GM11168 (cell line): Measurements from ENCODE around the gene MYPOP.

ENCODE experiments used
- in situ Hi-C: fragments of 300-500 bp; cut with MboI; formaldehyde crosslinking; loops from one replicate; pipeline ENCODE4 v1.12.0; 2022; ENCODE audit warnings: low sequenced_read_pairs; ENCODE audit not compliant: unreplicated experiment

Gene MYPOP, protein sequence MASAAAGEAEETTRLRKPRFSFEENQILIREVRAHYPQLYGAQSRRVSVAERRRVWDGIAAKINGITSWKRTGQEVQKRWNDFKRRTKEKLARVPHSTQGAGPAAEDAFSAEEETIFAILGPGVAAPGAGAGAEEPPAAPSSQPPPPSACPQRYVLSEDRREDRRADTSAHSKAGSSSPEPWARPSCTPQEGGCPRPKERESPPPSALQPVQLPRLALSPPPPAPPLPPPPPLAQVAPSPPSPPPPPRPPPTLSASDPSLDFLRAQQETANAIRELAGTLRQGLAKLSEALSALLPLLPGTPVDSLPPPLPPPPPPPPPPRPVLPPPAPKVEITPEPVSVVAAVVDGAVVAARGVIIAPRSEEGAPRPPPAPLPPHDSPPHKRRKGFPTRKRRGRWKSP

DNA sequence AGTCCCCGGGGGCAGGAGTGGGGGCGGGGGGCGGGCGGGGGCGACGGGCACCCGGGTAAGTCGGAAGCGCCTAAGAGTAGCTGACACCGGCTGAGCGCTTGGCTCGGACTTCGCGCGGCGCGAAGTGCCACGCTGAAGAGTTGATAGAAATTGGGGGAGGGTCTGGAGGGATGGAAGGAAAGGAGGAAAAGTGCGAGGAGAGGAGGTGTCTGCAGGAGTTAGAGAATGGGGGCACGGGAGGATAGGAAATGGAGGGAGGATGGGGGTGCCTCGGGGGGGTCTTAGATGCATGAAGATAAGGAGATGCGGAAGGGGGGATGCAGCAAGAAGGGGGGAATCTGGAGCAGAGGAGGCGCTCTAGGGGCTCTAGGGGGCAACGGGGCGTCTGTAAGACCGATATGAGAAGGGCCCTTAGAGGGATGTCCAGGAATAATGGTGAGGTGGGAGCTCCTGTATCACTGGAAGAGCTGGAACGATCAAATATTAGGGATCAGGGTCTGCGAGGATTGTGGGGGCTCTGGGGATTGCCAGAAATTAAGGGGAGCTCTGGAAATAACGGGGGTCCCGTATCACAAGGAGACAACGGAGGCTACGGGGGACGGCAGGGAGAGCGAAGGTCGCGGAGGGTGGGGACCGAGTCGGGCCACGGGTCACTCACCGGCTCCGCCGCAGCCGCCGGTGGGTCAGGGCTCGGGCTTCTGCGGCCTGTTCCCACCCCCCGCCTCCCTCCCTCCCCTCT lies at the start of gene MYPOP:
Gene MYPOP, minus strand, starts transcription at position 702 of the 739 bp plus-strand sequence. CDS start 840 bp downstream, outside the sequence.
- in situ Hi-C loops, result no loop called here

DNA sequence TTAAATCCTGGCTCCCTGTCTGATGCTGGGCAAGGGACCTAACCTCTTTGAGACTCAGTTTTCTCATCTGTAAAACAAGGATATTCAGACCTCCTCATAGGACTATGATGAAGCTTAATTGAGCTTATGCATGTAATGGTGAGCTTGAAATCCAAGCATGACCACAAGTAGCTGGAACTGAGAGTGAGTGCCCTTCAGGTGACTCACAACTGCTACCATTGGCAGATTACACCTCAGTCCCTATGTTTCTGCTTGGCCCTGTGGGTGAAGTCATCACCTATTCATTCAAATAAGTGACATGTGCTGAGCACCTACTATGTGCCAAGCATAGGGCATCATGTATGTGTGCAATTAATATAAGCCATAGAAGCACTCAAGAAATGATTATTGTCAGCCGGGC lies 45.5 kb upstream of the MYPOP start:
- in situ Hi-C loops, result no loop called here

DNA sequence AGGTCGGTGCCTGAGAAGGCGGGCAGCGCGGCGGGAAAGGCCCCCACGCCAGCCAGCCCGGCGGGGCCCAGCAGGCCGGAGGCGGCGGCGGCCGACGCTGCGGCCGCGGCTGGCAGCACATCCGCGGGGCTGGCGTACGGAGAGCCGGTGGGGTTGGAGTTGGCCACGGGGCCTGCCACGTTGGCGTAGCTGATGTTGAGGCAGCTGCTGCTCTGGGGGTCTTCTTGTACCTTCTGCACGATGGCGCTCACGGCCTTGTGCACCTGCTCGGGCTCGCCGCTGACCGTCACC lies 38.0 kb upstream of the MYPOP start:
- in situ Hi-C loops, result no loop called here

DNA sequence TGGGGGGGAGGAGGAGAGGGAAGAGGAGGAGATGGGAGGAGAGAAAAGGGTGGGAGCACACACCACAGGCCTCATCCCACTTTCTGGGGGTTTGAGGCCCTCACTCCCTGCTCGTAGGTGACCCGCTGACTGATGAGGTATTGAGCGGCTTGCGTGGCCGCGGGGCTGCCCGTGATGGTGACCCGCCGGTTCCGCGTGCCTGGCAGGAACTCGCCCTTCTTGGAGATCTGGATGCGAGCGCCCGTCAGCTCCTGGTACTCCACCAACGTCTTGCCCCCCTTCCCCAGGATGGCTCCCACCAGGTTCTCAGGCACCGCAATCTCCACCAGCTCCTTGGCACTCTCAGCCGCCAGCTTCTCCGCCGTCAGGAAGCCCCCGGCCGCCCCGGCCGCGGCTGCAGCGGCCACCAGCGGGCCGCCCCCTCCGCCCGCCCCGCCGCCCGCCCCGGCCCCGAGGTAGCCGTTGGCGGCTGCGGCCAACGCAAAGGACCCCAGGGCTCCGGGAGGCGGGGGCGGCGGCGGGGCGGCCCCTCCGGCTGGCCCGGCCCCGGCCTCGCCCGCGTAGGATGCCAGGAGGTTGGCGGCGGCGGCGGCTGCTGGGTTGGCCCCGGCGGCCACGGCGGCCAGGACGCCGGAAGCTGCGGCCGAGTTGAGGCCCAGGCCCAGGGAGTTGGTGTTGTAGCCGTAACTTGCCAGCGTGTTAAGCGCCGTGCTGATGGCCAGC lies 37.5 kb upstream of the MYPOP start:
- in situ Hi-C loops, result no loop called here

DNA sequence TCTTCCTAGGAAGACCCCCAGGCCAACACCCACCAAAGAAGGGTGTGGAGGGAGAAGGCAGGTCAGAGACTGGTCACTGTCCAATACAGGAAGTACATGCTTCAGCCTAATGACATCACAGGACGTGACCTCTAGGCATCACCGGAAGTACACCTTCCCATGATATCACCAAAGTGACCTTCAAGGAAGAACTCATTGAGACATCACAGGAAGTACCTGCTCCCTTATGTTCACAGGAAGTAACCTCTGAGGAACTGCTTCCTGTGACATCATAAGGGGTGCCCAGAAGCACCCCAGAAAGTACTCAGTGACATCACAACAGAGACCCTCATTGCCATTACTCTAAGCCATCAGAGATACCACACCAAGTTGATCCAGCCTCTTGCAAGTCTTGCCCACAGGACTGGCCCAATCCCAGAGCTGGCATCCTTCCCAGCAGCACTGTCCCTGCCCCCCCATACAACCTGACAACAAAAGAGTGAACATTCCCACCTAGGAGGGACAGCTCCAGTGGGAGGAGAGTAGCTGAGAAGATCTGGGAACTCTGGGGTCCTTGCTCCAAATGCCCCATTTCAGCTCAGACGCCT lies 36.4 kb upstream of the MYPOP start:
- in situ Hi-C loops, result no loop called here

DNA sequence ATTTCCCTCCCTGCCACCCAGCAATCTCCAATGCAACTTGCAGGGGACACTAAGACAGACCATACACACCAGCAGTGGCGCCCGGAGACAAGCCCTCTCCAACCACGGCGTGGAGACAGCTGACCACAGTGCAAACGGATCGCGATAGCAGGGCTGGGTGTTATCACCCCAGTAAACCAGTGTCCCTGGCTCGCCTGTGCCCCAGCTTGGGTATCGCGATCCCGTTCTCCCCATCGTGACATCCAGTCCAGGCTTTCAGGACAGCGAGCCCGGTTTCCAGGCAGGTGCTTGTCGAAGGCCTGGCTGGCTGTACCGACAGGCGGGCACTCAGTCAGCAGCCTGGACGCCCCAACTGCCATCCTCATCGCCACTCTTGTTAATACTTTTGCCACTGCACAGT lies 32.9 kb upstream of the MYPOP start:
- in situ Hi-C loops, result no loop called here

DNA sequence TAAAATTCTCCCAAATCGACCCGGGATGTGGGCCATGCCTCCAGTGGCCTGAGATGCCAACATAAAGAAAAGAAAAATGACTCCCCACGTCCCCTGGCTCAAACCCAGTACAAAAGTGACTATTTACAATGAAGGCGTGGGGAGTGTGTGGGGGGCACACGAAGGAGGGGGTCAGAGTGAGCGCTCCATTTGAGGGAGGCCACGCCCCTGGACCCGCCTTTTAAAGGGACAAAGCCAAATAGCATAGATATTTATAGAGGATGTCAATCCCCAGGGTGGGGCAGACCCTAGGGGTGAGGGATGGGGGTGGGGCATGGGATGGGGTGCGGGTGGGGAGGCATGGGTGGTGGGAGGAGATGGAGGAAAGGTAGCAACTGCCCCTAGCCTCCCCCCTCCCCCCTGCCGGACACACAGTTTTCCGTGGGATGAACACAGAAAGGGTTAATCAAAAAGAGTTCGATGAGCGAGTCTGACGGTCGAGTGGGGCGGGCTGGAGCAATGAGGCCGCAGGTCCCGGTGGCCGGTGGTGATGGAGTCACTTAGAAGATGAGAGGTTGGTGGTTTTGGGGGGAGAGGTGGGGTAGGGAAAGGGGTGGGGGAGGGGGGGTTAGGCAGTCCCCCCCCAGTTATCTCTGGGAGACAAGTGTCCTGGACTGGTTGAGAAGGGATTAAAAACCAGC lies 32.3 kb upstream of the MYPOP start:
- in situ Hi-C loops, result no loop called here

DNA sequence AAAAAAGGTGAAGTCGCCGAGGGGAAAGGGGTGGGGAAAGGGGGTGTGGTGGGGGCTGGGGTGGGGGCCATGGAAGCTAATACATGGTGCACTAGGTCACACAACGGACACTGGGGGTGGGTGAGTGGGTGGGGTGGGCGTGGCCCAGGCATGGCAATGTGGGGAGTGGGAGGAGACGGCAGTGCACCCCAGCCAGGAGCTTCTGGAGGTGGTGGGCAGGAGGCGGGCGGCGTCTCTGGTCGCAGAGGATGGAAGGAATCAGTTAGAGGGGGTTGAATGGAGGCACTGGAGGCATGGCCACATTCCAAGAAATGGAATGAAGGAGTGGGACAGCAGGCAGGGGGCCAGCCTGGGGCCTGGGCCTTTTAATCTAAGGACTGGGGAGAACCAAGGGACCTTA lies 31.3 kb upstream of the MYPOP start:
- in situ Hi-C loops, result no loop called here

DNA sequence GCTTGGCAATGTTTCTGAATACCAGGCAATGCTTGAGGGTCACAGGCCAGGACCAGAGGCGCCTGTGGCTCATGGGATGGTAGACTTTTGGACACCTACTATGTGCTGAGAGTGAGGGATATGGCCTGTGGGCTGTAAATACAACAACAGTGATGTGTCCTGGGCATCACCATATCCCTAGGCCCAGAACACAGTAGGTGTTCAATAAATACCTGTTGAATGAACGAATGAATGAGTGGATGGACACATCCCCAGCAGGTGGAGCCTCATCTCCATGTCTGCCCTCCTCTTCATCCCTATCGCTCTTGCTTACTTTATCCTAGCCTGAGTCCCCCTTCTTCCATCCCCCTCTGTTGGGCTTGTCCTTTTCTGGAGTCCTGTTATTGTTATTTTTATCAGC lies 28.6 kb upstream of the MYPOP start:
- in situ Hi-C loops, result no loop called here

DNA sequence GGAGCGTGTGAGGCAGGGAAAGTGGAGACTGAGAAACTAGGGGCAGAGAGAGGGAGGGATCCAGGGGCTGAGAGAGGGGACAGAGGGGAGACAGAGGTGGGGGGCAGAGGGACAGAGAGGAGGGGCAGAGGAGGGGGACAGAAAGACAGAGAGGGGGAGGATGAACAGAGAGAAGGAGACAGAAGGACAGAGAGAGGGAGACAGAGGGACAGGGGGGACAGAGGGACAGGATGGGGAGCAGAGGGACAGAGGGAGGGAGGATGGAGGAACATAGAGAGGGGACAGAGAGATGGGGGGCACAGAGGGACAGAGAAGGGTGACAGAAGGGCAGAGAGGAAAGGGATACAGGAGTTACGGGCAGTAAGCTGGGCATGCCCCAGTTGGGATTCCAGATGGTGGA lies 26.8 kb upstream of the MYPOP start:
- in situ Hi-C loops, result no loop called here

DNA sequence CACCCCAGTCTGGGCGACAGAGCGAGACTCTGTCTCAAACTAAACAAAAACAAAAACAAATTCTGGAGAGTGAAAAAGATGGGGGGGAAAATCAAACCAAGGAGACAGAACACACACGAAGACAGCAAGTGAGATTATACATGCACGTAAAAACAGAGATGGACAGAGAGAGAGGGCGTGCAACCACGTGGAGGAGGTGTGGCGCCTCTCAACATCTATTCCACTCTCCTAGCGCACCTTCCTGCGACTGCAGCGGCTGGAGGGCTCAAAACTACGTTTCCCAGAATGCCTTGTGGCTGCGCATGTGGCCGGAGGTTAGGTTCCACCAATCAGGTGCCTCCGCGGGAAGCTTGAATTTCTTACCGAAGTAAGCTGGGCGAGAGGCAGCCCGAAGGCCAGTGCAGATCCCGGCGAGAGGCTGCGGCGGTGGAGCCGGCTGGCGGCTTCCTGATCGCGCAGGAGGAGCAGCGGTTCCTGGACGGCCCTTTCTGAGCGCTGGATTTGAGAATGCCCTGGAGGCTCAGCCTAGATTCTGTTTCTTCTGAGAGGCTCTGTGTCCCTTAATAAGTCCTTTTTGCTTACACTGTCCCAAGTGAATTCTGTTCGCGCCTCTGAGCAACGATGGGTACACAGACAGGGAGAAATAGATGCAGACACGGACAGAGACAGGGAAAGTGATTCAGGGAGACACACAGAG lies 25.3 kb upstream of the MYPOP start:
- in situ Hi-C loops, result no loop called here

DNA sequence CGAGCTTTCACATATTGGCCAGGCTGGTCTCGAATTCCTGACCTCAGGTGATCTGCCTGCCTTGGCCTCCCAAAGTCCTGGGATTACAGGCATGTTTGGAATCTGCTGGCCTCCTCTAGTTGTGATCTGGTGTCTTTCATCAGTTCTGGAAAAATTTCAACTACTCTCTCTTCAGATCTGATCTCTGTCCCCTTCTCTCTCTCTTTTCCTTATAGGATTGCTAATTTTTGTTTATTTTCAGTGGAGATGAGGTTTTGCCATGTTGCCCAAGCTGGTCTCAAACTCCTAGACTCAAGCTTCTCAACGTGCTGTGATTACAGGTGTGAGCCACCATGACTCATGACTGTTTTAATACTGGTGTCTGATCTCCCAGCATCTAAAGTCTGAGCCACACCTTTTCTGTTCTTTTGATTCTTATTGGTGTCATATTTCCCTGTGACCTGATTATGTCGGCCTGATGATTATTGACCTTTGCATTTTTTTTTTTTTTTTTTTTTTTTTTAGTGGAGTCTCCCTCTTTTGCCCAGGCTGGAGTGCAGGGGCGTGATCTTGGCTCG lies 22.6 kb upstream of the MYPOP start:
- in situ Hi-C loops, result loop anchor here (5.0 kb wide), 1 partner anchor 42 kb away; no protein-coding TSS in a partner anchor

DNA sequence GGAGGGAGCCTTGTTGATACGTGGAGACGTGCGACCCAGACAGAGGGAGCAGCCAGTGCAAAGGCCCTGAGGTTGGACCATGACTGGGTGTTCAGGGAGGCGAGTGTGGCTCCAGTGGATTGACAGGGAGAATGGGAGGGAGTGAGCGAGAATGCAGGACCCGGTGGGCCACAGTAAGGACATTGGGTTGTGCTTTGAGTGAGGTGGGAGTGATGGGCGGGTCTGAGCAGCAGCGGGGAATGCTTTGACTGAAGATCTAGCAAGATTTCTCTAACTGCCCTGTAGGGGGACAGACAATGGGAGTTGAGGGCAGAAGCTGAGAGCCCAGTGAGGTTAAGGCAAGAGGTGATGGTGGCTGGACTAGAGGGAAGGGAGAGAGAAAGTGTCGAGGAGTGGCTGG lies 19.9 kb upstream of the MYPOP start:
- in situ Hi-C loops, result loop anchor here (5.0 kb wide), 1 partner anchor 45 kb away; no protein-coding TSS in a partner anchor

DNA sequence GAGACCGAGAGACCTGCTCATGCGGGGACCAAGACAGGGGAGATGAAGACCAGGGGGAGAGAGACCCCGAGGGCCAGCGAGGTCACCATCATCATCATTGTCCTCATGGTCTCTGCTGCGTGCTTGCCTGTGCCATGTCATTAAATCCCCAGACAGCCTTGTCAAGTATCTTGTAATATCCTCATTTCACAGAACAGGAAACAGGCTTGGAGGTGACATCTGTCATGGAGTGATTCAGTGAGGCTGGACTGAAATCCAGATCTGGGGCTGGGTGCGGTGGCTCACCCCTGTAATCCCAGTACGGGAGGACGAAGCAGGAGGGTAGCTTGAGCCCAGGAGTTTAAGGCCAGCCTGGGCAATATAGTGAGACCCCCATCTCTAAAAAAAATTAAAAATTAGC lies 18.0 kb upstream of the MYPOP start:
- in situ Hi-C loops, result loop anchor here (5.0 kb wide), 1 partner anchor 47 kb away; no protein-coding TSS in a partner anchor

DNA sequence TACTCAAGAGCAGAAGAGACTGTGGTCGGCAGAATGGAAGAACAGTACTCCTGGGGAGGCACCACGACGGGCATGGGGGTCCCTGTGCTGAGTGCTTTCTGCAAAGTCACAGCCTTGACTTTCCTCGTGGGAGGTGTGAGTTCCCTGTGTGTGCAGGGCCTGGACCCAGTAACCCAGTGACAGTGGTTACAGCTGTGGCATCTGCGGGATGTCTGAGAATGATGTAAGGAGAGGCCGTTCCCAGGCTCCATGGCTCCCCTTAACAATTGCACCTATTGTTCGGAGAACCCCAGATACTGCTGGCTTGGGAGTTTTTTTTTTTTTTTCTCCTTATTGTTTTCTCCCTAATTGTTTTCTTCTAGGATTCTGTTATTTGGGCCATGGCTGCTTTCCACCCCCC lies 17.3 kb upstream of the MYPOP start:
- in situ Hi-C loops, result loop anchor here (5.0 kb wide), 1 partner anchor 48 kb away; no protein-coding TSS in a partner anchor

DNA sequence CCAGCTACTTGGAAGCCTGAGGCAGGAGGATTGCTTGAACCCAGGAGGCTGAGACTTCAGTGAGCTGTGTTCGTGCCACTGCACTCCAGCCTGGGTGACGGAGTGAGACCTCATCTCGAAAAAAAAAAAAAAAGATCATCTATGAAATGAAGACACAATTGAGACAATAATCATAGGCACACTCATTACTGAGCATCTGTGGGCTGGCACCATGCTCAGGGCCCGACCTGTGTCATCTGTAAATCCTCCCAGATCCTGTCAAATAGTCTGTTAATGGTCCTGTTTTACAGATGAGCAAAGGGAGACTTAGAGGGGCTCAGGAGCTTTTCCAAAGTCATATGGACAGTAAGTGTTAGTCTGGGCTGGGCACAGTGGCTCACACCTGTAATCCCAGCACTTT lies 16.3 kb upstream of the MYPOP start:
- in situ Hi-C loops, result no loop called here

DNA sequence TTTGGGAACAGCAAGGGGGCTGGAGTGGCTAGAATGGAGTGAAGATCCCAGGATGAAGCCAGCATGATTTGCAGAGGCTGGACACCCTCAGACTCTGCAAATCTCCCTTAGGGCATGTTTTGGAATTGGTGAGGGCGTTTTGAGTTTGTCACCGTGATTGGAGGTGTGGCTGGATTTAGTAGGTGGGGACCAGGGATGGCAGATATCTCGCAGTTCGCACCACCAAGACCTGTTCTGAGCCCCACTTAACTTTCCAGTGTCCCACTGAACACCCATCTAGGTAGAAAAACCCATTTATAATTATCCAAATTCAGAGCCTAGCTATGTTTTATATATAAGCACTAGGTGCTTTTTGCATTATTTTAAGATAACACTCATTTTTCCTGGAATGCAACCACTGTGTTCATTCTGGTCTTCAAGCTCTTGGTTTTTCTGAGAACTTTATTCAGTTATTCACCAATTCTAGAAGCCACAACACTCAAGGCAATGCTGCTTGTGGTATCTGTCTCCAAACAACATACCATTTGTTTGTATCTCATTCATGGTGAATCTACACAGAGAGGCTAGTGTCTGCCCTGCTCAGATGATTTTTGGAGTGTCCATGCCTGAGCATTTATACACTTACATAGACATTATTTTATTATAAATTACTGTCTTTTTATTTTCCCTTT lies 15.1 kb upstream of the MYPOP start:
- in situ Hi-C loops, result no loop called here
